ENCODE data around the gene CRYBA2. TPM values are rescaled to one million over a fixed set of nuclear protein-coding genes. Genes with fewer than 3 reads are reported as not detected.

The CRYBA2 gene
- total and polyA plus RNA-seq, 2 of the 8 experiments (the other 6 are each of a cell fraction or from before 2014, with no cell fraction given): not detected

DNA sequence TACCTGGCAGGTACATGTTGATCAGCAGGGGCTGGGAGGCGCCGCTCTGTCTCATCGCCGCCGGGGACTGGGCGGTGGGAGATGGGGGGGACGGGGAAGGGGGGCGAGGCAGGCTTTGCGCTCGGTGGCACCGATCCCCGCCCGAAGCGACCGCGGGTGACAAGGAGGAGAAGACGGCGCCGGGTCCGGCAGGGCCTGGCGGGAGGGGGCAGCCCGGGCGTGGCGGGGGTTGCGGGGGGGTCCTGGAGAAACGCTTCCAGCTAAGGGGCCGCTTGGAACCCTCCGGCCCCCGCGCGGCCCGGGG, 8.2 kb downstream of the CRYBA2 start, which contains the start of gene FEV (continued):
- TF ChIP-seq, protein P1, sequence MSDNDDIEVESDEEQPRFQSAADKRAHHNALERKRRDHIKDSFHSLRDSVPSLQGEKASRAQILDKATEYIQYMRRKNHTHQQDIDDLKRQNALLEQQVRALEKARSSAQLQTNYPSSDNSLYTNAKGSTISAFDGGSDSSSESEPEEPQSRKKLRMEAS (IDR thresholded peaks at IDR 0.05): no peak
- TF ChIP-seq CTBP2 (IDR thresholded peaks at IDR 0.05; ENCODE audit: borderline replicate concordance, insufficient read depth, insufficient read length, low read length) (no peak), CEBPB (IDR thresholded peaks at IDR 0.05; ENCODE audit: low read depth, low read length) (no peak), CBX5 (IDR thresholded peaks at IDR 0.05; ENCODE audit: low read depth, low read length) (no peak)
